Gastroesophageal sphincter (tissue), 3 donors: ENCODE results near the gene ATM.

Experiments used
- EP300 ChIP-seq: sonication (generic); formaldehyde crosslinking; IDR thresholded peaks from one replicate; pipeline ENCODE4 v1.6.1; 2017; ENCODE audit warnings: antibody characterized with exemption, mild to moderate bottlenecking
- POLR2A ChIP-seq, 2 donors: fragments of 450-650 bp; IDR thresholded peaks; one replicate each; pipeline ENCODE4 v1.6.1; 2017; ENCODE audit warnings: antibody characterized with exemption in 2 of 2, mild to moderate bottlenecking in 2 of 2, moderate library complexity in 1 of 2
- POLR2AphosphoS5 ChIP-seq: sonication (generic); formaldehyde crosslinking; IDR thresholded peaks from one replicate; pipeline ENCODE4 v1.6.1; 2017; ENCODE audit warnings: antibody characterized with exemption
- TF ChIP-seq, protein P1 (sequence below), 4 experiments: fragments of 200-600 bp in 2 of 4; fragments of 450-650 bp in 2 of 4; sonication (generic) in 1 of 4; IDR thresholded peaks; one replicate each; pipeline ENCODE4 v1.5.1; 2017 to 2019; ENCODE audit warnings: antibody characterized with exemption in 4 of 4, mild to moderate bottlenecking in 2 of 4, moderate library complexity in 2 of 4

GRCh38 chr11:108269583-108269982 is 46.7 kb downstream of the ATM start:
- no peak for TF ChIP-seq POLR2A (IDR thresholded peaks at IDR 0.05)
- no peak for TF ChIP-seq POLR2AphosphoS5
- TF ChIP-seq, protein P1, sequence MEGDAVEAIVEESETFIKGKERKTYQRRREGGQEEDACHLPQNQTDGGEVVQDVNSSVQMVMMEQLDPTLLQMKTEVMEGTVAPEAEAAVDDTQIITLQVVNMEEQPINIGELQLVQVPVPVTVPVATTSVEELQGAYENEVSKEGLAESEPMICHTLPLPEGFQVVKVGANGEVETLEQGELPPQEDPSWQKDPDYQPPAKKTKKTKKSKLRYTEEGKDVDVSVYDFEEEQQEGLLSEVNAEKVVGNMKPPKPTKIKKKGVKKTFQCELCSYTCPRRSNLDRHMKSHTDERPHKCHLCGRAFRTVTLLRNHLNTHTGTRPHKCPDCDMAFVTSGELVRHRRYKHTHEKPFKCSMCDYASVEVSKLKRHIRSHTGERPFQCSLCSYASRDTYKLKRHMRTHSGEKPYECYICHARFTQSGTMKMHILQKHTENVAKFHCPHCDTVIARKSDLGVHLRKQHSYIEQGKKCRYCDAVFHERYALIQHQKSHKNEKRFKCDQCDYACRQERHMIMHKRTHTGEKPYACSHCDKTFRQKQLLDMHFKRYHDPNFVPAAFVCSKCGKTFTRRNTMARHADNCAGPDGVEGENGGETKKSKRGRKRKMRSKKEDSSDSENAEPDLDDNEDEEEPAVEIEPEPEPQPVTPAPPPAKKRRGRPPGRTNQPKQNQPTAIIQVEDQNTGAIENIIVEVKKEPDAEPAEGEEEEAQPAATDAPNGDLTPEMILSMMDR (IDR thresholded peaks at IDR 0.05), result no peak
- no peak for TF ChIP-seq EP300
